ENCODE measurements around the gene TNFAIP6. TPM values are rescaled to one million over a fixed set of nuclear protein-coding genes. Genes with fewer than 3 reads are reported as not detected.

The TNFAIP6 gene
- total RNA-seq, 1 experiment from 2014 or later: not detected

GRCh38 chr2:151407281-151407680, 49.9 kb downstream of the TNFAIP6 start:
- no TSS peak for BruUV-seq (replicated peaks)
- Mint-ChIP-seq H3K4me3 (ENCODE audit: unreplicated experiment) (no peak overlapping the region), H3K27me3 (ENCODE audit: insufficient read depth, unreplicated experiment) (peaks cover 3% of the 10 kb centered on the region), H3K9me3 (ENCODE audit: unreplicated experiment) (no peaks in the 10 kb centered on the region), H3K27ac (ENCODE audit: unreplicated experiment) (no peak overlapping the region), H3K36me3 (ENCODE audit: insufficient read depth, unreplicated experiment) (peaks cover 28% of the 10 kb centered on the region), H3K4me1 (ENCODE audit: low read depth, unreplicated experiment) (peaks cover 6% of the 10 kb centered on the region)
- H3K4me1 ChIP-seq: no peaks in the 10 kb centered on the region
- H3K4me3 ChIP-seq (ENCODE audit: low read depth, low read length): no peak overlapping the region
- intact Hi-C loops (cut with micrococcal nuclease; ENCODE audit: unreplicated experiment): no loop called here
- ChIA-PET POLR2A (no interaction called here), CTCF (no interaction called here)
- no peak for TF ChIP-seq CTCF (IDR thresholded peaks at IDR 0.05; ENCODE audit: insufficient read depth in 1 of 2, low read depth in 1 of 2, low read length in 1 of 2, severe bottlenecking in 1 of 2, unreplicated experiment in 1 of 2)
- H3K9me3 ChIP-seq: no peaks in the 10 kb centered on the region
- no peak for DNase-seq
- H3K36me3 ChIP-seq (ENCODE audit: control insufficient read depth, insufficient read depth, low read length): no peaks in the 10 kb centered on the region
- H3K27me3 ChIP-seq (replicated peaks; ENCODE audit: control insufficient read depth, insufficient read depth, low read length): no peaks in the 10 kb centered on the region

GRCh38 chr2:151408788-151409600, 51.6 kb downstream of the TNFAIP6 start:
- BruUV-seq (replicated peaks): no TSS peak
- H3K27ac Mint-ChIP-seq (ENCODE audit: unreplicated experiment): peak overlapping the region; percentile 100
- peaks cover 46% of the 10 kb centered on the region for H3K36me3 Mint-ChIP-seq (ENCODE audit: insufficient read depth, unreplicated experiment)
- DNase-seq: no peak
- peaks cover 3% of the 10 kb centered on the region for H3K27me3 Mint-ChIP-seq (ENCODE audit: insufficient read depth, unreplicated experiment)
- ChIA-PET POLR2A (interaction anchor here (1.4 kb wide), 1 partner anchor 120 kb away, joined by 15 read pairs; the partner anchor contains the start of gene NMI), CTCF (no interaction called here)
- H3K4me3 ChIP-seq (ENCODE audit: low read depth, low read length): peak overlapping the region; percentile 69
- peaks cover 6% of the 10 kb centered on the region for H3K4me1 Mint-ChIP-seq (ENCODE audit: low read depth, unreplicated experiment)
- intact Hi-C loops (cut with micrococcal nuclease; ENCODE audit: unreplicated experiment): no loop called here
- no peaks in the 10 kb centered on the region for H3K9me3 Mint-ChIP-seq (ENCODE audit: unreplicated experiment)
- peak overlapping the region; percentile 97 for H3K4me3 Mint-ChIP-seq (ENCODE audit: unreplicated experiment)
- no peak for TF ChIP-seq CTCF (IDR thresholded peaks at IDR 0.05; ENCODE audit: insufficient read depth in 1 of 2, low read depth in 1 of 2, low read length in 1 of 2, severe bottlenecking in 1 of 2, unreplicated experiment in 1 of 2)
- no peaks in the 10 kb centered on the region for H3K27me3 ChIP-seq (replicated peaks; ENCODE audit: control insufficient read depth, insufficient read depth, low read length)
- H3K4me1 ChIP-seq: no peaks in the 10 kb centered on the region
- peaks cover 1% of the 10 kb centered on the region; the same call in 1 of the 2 replicates for H3K36me3 ChIP-seq (ENCODE audit: control insufficient read depth, insufficient read depth, low read length)
- H3K9me3 ChIP-seq: no peaks in the 10 kb centered on the region

GRCh38 chr2:151409601-151410484, 52.5 kb downstream of the TNFAIP6 start, which contains the start of gene RIF1:
Gene RIF1 (plus strand): TSS chr2:151409902. CDS start chr2:151410424, 522 bp downstream.
- H3K27ac Mint-ChIP-seq (ENCODE audit: unreplicated experiment): peak within 1 kb of the TSS; percentile 100
- peaks cover 6% of the 10 kb centered on the region for H3K4me1 Mint-ChIP-seq (ENCODE audit: low read depth, unreplicated experiment)
- no peaks in the 10 kb centered on the region for H3K9me3 Mint-ChIP-seq (ENCODE audit: unreplicated experiment)
- H3K36me3 ChIP-seq (ENCODE audit: control insufficient read depth, insufficient read depth, low read length): peaks cover 1% of the 10 kb centered on the region; the same call in 1 of the 2 replicates
- TF ChIP-seq CTCF (IDR thresholded peaks at IDR 0.05; ENCODE audit: insufficient read depth in 1 of 2, low read depth in 1 of 2, low read length in 1 of 2, severe bottlenecking in 1 of 2, unreplicated experiment in 1 of 2): peak; percentile 52 to 77
- ChIA-PET CTCF (interaction anchor here (0.6 to 0.8 kb wide), 10 partner anchors 8 to 1121 kb away, joined by 3 to 9 read pairs (median 4); partner anchors contain the start of gene NMI), POLR2A (interaction anchor here (1.4 kb wide), 1 partner anchor 120 kb away, joined by 15 read pairs; the partner anchor contains the start of gene NMI)
- no peaks in the 10 kb centered on the region for H3K4me1 ChIP-seq
- intact Hi-C loops (cut with micrococcal nuclease; ENCODE audit: unreplicated experiment): loop anchor here (10.0 kb wide), 1 partner anchor 145 kb away; the partner anchor contains the start of gene RBM43
- peak; percentile 93 to 95 for DNase-seq
- H3K9me3 ChIP-seq: no peaks in the 10 kb centered on the region
- TSS peak; percentile 80 for BruUV-seq (replicated peaks)
- peaks cover 3% of the 10 kb centered on the region for H3K27me3 Mint-ChIP-seq (ENCODE audit: insufficient read depth, unreplicated experiment)
- H3K27me3 ChIP-seq (replicated peaks; ENCODE audit: control insufficient read depth, insufficient read depth, low read length): no peaks in the 10 kb centered on the region
- H3K4me3 ChIP-seq (ENCODE audit: low read depth, low read length): peak within 1 kb of the TSS; percentile 69
- H3K4me3 Mint-ChIP-seq (ENCODE audit: unreplicated experiment): peak within 1 kb of the TSS; percentile 97
- peaks cover 54% of the 10 kb centered on the region for H3K36me3 Mint-ChIP-seq (ENCODE audit: insufficient read depth, unreplicated experiment)

Data from Caco-2 (cell line).